Keratinocyte (primary cell): ENCODE data around the gene ACTRT3. TPM values are rescaled to one million over a fixed set of nuclear protein-coding genes. Genes with fewer than 3 reads are reported as not detected.
"Not testable (repeated sequence)": the region's sequence is repeated elsewhere in the genome, so short reads cannot be mapped to it uniquely, and the experiment has no call there.

Experiments
- DNase-seq: peaks from one replicate; pipeline ENCODE4 v3.0.0-alpha.2; 2011; ENCODE audit warnings: low read depth, missing footprints, low spot score
- FAIRE-seq: peaks from 2 replicates; lab custom pipeline; 2011; peaks lifted over from hg19 to GRCh38; lab: Jason Lieb, UNC
- H2AFZ ChIP-seq: 2 replicates; pipeline ENCODE4 v1.6.0; 2012; ENCODE audit warnings: low read length, control low read depth, inconsistent platforms; ENCODE audit not compliant: control insufficient read depth
- H3K27ac ChIP-seq: 2 replicates; pipeline ENCODE4 v1.5.1; 2011; ENCODE audit warnings: low read length; ENCODE audit not compliant: control insufficient read depth, insufficient read depth
- H3K27me3 ChIP-seq: 3 replicates; pipeline ENCODE4 v1.6.0; 2011; ENCODE audit warnings: low read length; ENCODE audit not compliant: control insufficient read depth, insufficient read depth; ENCODE audit errors: extremely low read depth
- H3K36me3 ChIP-seq, 2 experiments: 2 replicates in 1 of 2; 3 replicates in 1 of 2; pipeline ENCODE4 v1.5.1; 2011; ENCODE audit warnings: low read length in 2 of 2, mild to moderate bottlenecking in 1 of 2; ENCODE audit not compliant: control insufficient read depth in 2 of 2, insufficient read depth in 2 of 2; ENCODE audit errors: extremely low read depth in 1 of 2
- H3K4me1 ChIP-seq: 3 replicates; pipeline ENCODE4 v1.5.1; 2011; ENCODE audit warnings: low read length; ENCODE audit not compliant: control insufficient read depth, insufficient read depth; ENCODE audit errors: extremely low read depth
- H3K4me2 ChIP-seq: 3 replicates; pipeline ENCODE4 v1.6.0; 2011; ENCODE audit warnings: low read depth, low read length; ENCODE audit not compliant: control insufficient read depth, insufficient read depth; ENCODE audit errors: extremely low read depth
- H3K4me3 ChIP-seq, 3 experiments: fragments of 200-600 bp in 1 of 3; sonication (generic) in 1 of 3; 2 replicates in 2 of 3; 3 replicates in 1 of 3; pipeline ENCODE4 v1.5.1; 2011 to 2016; ENCODE audit warnings: low read length in 3 of 3, mild to moderate bottlenecking in 3 of 3, control low read depth in 2 of 3, inconsistent platforms in 1 of 3, low read depth in 1 of 3, mixed read lengths in 1 of 3, mixed run types in 1 of 3, moderate library complexity in 1 of 3; ENCODE audit not compliant: control insufficient read depth in 2 of 3, insufficient read depth in 2 of 3; ENCODE audit errors: extremely low read depth in 1 of 3
- H3K79me2 ChIP-seq: 2 replicates; pipeline ENCODE4 v1.6.0; 2012; ENCODE audit warnings: low read length; ENCODE audit not compliant: control insufficient read depth, insufficient read depth
- H3K9ac ChIP-seq: 3 replicates; pipeline ENCODE4 v1.6.0; 2011; ENCODE audit warnings: low read length; ENCODE audit not compliant: control insufficient read depth, insufficient read depth; ENCODE audit errors: extremely low read depth
- H3K9me1 ChIP-seq: 3 replicates; pipeline ENCODE4 v1.6.0; 2011; ENCODE audit warnings: low read length; ENCODE audit not compliant: control insufficient read depth, insufficient read depth; ENCODE audit errors: extremely low read depth
- H3K9me3 ChIP-seq: 2 replicates; pipeline ENCODE4 v1.5.1; 2012; ENCODE audit warnings: low read depth, low read length; ENCODE audit not compliant: control insufficient read depth
- H4K20me1 ChIP-seq: 3 replicates; pipeline ENCODE4 v1.6.0; 2011; ENCODE audit warnings: low read length; ENCODE audit not compliant: control insufficient read depth, insufficient read depth; ENCODE audit errors: extremely low read depth
- EZH2 ChIP-seq: IDR thresholded peaks from one replicate; pipeline ENCODE4 v1.6.1; 2012; ENCODE audit warnings: inconsistent platforms, mild to moderate bottlenecking, low read length, moderate library complexity
- dilution Hi-C: fragments of 300-500 bp; cut with MboI; formaldehyde crosslinking; loops from one replicate; pipeline ENCODE4 v1.7.0; 2020; ENCODE audit warnings: low sequenced_read_pairs; ENCODE audit not compliant: extremely low pct_ligation_motif_present
- polyA plus RNA-seq, 5 experiments: library from polyadenylated mRNA; depleted of rRNA in 3 of 5; stranded (reverse) in 3 of 5; stranded (forward) in 1 of 5; unstranded in 1 of 5; fragments of >200 nt; gene quantifications; 1 replicate in 1 of 5; 2 replicates in 3 of 5; 3 replicates in 1 of 5; pipeline versions ENCODE4 v1.2.1 to v1.2.3, GENCODE V29; 2011 to 2012; ENCODE audit warnings: missing spikeins in 2 of 5, low read depth in 1 of 5, low replicate concordance in 1 of 5
- small RNA-seq, 3 experiments: library from RNA; depleted of rRNA; stranded (forward); fragments of <200 nt; gene quantifications; one replicate each; pipeline ENCODE3, GENCODE V24; 2012; ENCODE audit warnings: low read depth in 3 of 3, low replicate concordance in 1 of 3; ENCODE audit not compliant: insufficient read length in 3 of 3
- TF ChIP-seq, protein P1 (sequence below), 3 experiments: IDR thresholded peaks in 1 of 3; conservative IDR thresholded peaks in 1 of 3; optimal IDR thresholded peaks in 1 of 3; 2 replicates in 2 of 3; 3 replicates in 1 of 3; pipeline versions ENCODE3 to v1.5.1; 2011; ENCODE audit warnings: low read length in 3 of 3, mild to moderate bottlenecking in 3 of 3, moderate library complexity in 2 of 3, control low read depth in 1 of 3, inconsistent platforms in 1 of 3; ENCODE audit not compliant: insufficient read depth in 2 of 3; ENCODE audit errors: extremely low read depth in 1 of 3

ACTRT3 gene
- polyA plus RNA-seq, 1 donor (not counting 4 experiments of a cell fraction or from before 2014, with no cell fraction given) = 2.9 TPM

DNA sequence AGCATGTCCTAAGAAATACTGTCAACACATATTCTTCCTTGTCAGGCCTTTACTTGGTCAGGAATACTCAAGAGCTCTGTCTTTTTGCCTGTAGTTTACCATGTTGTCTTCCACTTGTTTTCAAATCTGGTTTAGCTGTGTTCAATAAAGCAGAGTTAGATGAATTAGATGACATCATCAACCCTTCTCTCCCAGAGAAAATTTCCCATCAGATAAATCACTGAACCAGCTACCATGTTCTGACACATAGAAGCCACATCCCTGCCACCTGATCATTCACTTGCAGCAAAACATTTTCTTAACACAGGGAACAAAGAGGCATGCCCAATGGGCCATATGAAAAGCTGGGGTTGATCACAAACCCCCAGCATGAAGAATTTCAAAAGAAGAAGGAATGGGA is 46.6 kb downstream of the ACTRT3 start:
- H2AFZ ChIP-seq = no peak overlapping the region
- H3K9me1 ChIP-seq = no peaks in the 10 kb centered on the region
- H3K79me2 ChIP-seq = no peaks in the 10 kb centered on the region
- no peak for DNase-seq
- TF ChIP-seq, protein P1, sequence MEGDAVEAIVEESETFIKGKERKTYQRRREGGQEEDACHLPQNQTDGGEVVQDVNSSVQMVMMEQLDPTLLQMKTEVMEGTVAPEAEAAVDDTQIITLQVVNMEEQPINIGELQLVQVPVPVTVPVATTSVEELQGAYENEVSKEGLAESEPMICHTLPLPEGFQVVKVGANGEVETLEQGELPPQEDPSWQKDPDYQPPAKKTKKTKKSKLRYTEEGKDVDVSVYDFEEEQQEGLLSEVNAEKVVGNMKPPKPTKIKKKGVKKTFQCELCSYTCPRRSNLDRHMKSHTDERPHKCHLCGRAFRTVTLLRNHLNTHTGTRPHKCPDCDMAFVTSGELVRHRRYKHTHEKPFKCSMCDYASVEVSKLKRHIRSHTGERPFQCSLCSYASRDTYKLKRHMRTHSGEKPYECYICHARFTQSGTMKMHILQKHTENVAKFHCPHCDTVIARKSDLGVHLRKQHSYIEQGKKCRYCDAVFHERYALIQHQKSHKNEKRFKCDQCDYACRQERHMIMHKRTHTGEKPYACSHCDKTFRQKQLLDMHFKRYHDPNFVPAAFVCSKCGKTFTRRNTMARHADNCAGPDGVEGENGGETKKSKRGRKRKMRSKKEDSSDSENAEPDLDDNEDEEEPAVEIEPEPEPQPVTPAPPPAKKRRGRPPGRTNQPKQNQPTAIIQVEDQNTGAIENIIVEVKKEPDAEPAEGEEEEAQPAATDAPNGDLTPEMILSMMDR (optimal IDR thresholded peaks at IDR 0.05 in 1 of 3, IDR thresholded peaks at IDR 0.05 in 1 of 3, conservative IDR thresholded peaks at IDR 0.05 in 1 of 3; ENCODE audit: extremely low read depth in 1 of 3, insufficient read depth in 2 of 3, low read length in 3 of 3) = no peak
- TF ChIP-seq EZH2 = no peak
- H4K20me1 ChIP-seq = no peaks in the 10 kb centered on the region
- no peak overlapping the region for H3K4me3 ChIP-seq
- H3K36me3 ChIP-seq = no peaks in the 10 kb centered on the region
- H3K9me3 ChIP-seq = no peaks in the 10 kb centered on the region
- H3K9ac ChIP-seq = no peak overlapping the region
- H3K27me3 ChIP-seq = no peaks in the 10 kb centered on the region
- no peak overlapping the region for H3K27ac ChIP-seq
- dilution Hi-C loops = no loop called here
- H3K4me2 ChIP-seq = no peak overlapping the region
- H3K4me1 ChIP-seq = no peaks in the 10 kb centered on the region
- FAIRE-seq = no peak

GRCh38 chr3:169718415-169718814 is 50.9 kb downstream of the ACTRT3 start:
- H3K27ac ChIP-seq, H3K9me3 ChIP-seq, H3K9ac ChIP-seq, H3K9me1 ChIP-seq, H3K4me1 ChIP-seq, H3K4me2 ChIP-seq, dilution Hi-C loops, H2AFZ ChIP-seq, FAIRE-seq, DNase-seq, H3K4me3 ChIP-seq, H3K36me3 ChIP-seq, H3K79me2 ChIP-seq, H4K20me1 ChIP-seq, H3K27me3 ChIP-seq: not testable (repeated sequence)

Small RNA genes within 50 kb of the gene (small RNA-seq; reads per million reads assigned to genes)
- gene RNU6-637P = 0 to 0.25 (median 0) reads per million in 3 experiments

Other genes starting within 250 kb of the ACTRT3 start
- 5.2 to 11.9 TPM (median 7.1 TPM) in 3 replicates for gene MECOM, start 105.8 kb downstream of the ACTRT3 start, polyA plus RNA-seq
- gene TERC, start 4.5 kb downstream of the ACTRT3 start, polyA plus RNA-seq = 0.50 to 1.1 TPM (median 0.69 TPM) in 3 replicates
- 10.0 to 16.9 TPM (median 11.2 TPM) in 3 replicates for gene MYNN, start 3.8 kb upstream of the ACTRT3 start, polyA plus RNA-seq
- gene LRRIQ4, start 43.3 kb upstream of the ACTRT3 start, polyA plus RNA-seq = not detected in 3 replicates
- gene LRRC34, start 43.3 kb upstream of the ACTRT3 start, polyA plus RNA-seq = 0.17 to 0.43 TPM (median 0.36 TPM) in 3 replicates
- not detected in 3 replicates for gene LRRC31, start 100.4 kb upstream of the ACTRT3 start, polyA plus RNA-seq
- gene SAMD7, start 142.0 kb upstream of the ACTRT3 start, polyA plus RNA-seq = not detected in 3 replicates
- 63.3 to 66.7 TPM (median 66.1 TPM) in 3 replicates for gene SEC62, start 197.2 kb upstream of the ACTRT3 start, polyA plus RNA-seq